HUES48 (cell line): Measurements from ENCODE around the gene NPAS3.

Experiments
- H3K27ac ChIP-seq: one replicate; pipeline ENCODE4 v1.7.0; 2013; ENCODE audit warnings: low read depth, low read length, inconsistent platforms
- H3K27me3 ChIP-seq: 2 replicates; pipeline ENCODE4 v1.6.1; 2013; ENCODE audit warnings: mild to moderate bottlenecking, low read length; ENCODE audit not compliant: control insufficient read depth, insufficient read depth
- H3K36me3 ChIP-seq: 2 replicates; pipeline ENCODE4 v1.6.1; 2013; ENCODE audit warnings: low read length; ENCODE audit not compliant: control insufficient read depth, insufficient read depth
- H3K4me1 ChIP-seq: 2 replicates; pipeline ENCODE4 v1.6.1; 2013; ENCODE audit warnings: mild to moderate bottlenecking, low read length; ENCODE audit not compliant: control insufficient read depth, insufficient read depth
- H3K4me3 ChIP-seq: 2 replicates; pipeline ENCODE4 v1.5.1; 2013; ENCODE audit warnings: mild to moderate bottlenecking, low read depth, low read length
- H3K9ac ChIP-seq: 2 replicates; pipeline ENCODE4 v1.6.1; 2013; ENCODE audit warnings: mild to moderate bottlenecking, low read depth, low read length, moderate library complexity
- H3K9me3 ChIP-seq: 2 replicates; pipeline ENCODE4 v1.6.1; 2013; ENCODE audit warnings: low read length; ENCODE audit not compliant: control insufficient read depth, insufficient read depth

Gene NPAS3

GRCh38 chr14:33792720-33793368 is 854.2 kb downstream of the NPAS3 start:
- Histone ChIP-seq H3K4me3 (no peak overlapping the region), H3K36me3 (no peaks in the 10 kb centered on the region), H3K27me3 (no peaks in the 10 kb centered on the region), H3K9ac (no peak overlapping the region), H3K4me1 (peaks cover 7% of the 10 kb centered on the region), H3K9me3 (no peaks in the 10 kb centered on the region), H3K27ac (no peak overlapping the region)

GRCh38 chr14:33793398-33794110 is 854.9 kb downstream of the NPAS3 start:
- H3K27me3 ChIP-seq: no peaks in the 10 kb centered on the region
- peaks cover 4% of the 10 kb centered on the region for H3K4me1 ChIP-seq
- no peaks in the 10 kb centered on the region for H3K9me3 ChIP-seq
- no peaks in the 10 kb centered on the region for H3K36me3 ChIP-seq
- no peak overlapping the region for H3K4me3 ChIP-seq
- no peak overlapping the region for H3K9ac ChIP-seq
- no peak overlapping the region for H3K27ac ChIP-seq

- Histone ChIP-seq H3K9ac (no peak overlapping the region), H3K27me3 (no peaks in the 10 kb centered on the region), H3K4me1 (peaks cover 4% of the 10 kb centered on the region), H3K36me3 (no peaks in the 10 kb centered on the region), H3K9me3 (no peaks in the 10 kb centered on the region), H3K27ac (no peak overlapping the region), H3K4me3 (no peak overlapping the region)
Measured at GRCh38 chr14:33794791-33795305, 856.2 kb downstream of the NPAS3 start.

GRCh38 chr14:33796356-33796755 is 857.7 kb downstream of the NPAS3 start:
- H3K9ac ChIP-seq: no peak overlapping the region
- H3K4me3 ChIP-seq: no peak overlapping the region
- H3K9me3 ChIP-seq: no peaks in the 10 kb centered on the region
- H3K4me1 ChIP-seq: peaks cover 13% of the 10 kb centered on the region
- H3K27me3 ChIP-seq: no peaks in the 10 kb centered on the region
- H3K27ac ChIP-seq: no peak overlapping the region
- H3K36me3 ChIP-seq: no peaks in the 10 kb centered on the region

- Histone ChIP-seq H3K36me3 (no peaks in the 10 kb centered on the region), H3K27ac (no peak overlapping the region), H3K4me1 (peaks cover 15% of the 10 kb centered on the region), H3K27me3 (no peaks in the 10 kb centered on the region), H3K9me3 (no peaks in the 10 kb centered on the region), H3K9ac (no peak overlapping the region), H3K4me3 (no peak overlapping the region)
Measured at GRCh38 chr14:33799705-33800570, 861.3 kb downstream of the NPAS3 start.

GRCh38 chr14:33800735-33801163 is 862.1 kb downstream of the NPAS3 start:
- Histone ChIP-seq H3K4me1 (peaks cover 15% of the 10 kb centered on the region), H3K27me3 (no peaks in the 10 kb centered on the region), H3K36me3 (no peaks in the 10 kb centered on the region), H3K4me3 (no peak overlapping the region), H3K9me3 (no peaks in the 10 kb centered on the region), H3K9ac (no peak overlapping the region), H3K27ac (no peak overlapping the region)

DNA sequence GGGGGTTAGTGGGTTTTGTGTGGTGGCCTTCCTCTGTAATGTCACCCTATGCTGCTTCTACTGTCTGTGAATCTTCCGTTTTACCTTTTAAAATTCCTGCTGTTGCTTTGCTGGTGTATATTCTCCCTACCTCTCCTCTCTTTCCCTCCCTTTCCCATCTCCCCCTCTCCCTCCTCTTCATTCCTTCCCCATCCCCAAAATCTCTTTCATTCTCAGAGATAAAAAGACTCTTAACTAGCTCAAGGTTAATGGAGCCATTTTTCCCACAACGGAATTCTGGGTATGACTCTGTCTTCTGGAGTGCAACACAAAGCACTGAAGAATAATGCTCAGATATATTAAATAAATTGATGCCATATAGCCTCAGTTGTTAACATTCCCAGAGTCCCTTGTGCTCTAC is 864.1 kb downstream of the NPAS3 start:
- Histone ChIP-seq H3K27me3 (no peaks in the 10 kb centered on the region), H3K27ac (no peak overlapping the region), H3K4me3 (no peak overlapping the region), H3K9ac (no peak overlapping the region), H3K9me3 (no peaks in the 10 kb centered on the region), H3K36me3 (no peaks in the 10 kb centered on the region), H3K4me1 (peaks cover 15% of the 10 kb centered on the region)

DNA sequence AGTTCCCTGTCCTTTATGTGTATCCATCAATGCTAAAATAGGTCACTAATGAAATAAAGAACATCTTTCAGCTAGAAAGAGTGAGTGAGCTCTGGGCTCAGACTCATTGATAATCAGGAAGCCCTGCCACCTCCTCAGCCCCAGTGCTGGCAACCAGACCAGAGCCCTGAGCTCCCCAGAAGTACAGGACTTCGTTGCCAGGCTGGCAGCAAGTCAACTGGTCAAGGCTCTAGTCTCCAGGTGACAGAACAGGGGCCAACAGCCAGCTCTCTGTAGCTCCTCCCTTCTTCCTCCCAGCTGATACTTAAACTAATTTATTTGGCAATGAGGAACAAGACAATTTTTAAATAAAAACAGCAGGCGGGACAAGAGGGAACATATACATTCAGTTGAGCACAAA is 866.9 kb downstream of the NPAS3 start:
- H3K9ac ChIP-seq: no peak overlapping the region
- H3K36me3 ChIP-seq: no peaks in the 10 kb centered on the region
- H3K4me1 ChIP-seq: peaks cover 14% of the 10 kb centered on the region
- H3K9me3 ChIP-seq: no peaks in the 10 kb centered on the region
- no peak overlapping the region for H3K4me3 ChIP-seq
- H3K27ac ChIP-seq: no peak overlapping the region
- no peaks in the 10 kb centered on the region for H3K27me3 ChIP-seq

GRCh38 chr14:33806905-33807304 is 868.2 kb downstream of the NPAS3 start:
- Histone ChIP-seq H3K4me3 (no peak overlapping the region), H3K27me3 (no peaks in the 10 kb centered on the region), H3K4me1 (peaks cover 1% of the 10 kb centered on the region), H3K9me3 (no peaks in the 10 kb centered on the region), H3K9ac (no peak overlapping the region), H3K27ac (no peak overlapping the region), H3K36me3 (no peaks in the 10 kb centered on the region)

GRCh38 chr14:33808187-33808586 is 869.5 kb downstream of the NPAS3 start:
- no peaks in the 10 kb centered on the region for H3K36me3 ChIP-seq
- no peak overlapping the region for H3K4me3 ChIP-seq
- no peaks in the 10 kb centered on the region for H3K9me3 ChIP-seq
- H3K27ac ChIP-seq: no peak overlapping the region
- H3K4me1 ChIP-seq: peaks cover 5% of the 10 kb centered on the region; the same call in 1 of the 2 replicates
- no peak overlapping the region for H3K9ac ChIP-seq
- no peaks in the 10 kb centered on the region for H3K27me3 ChIP-seq
